Stimulated activated naive B cell treated with anti-CD40 and anti-IgM and Interleukin-4, amounts not matched to agents 10 μg/mL and 1 μg/mL and 100 μg/mL, for 72 hours (primary cell): ENCODE results near the gene PPP2R2C.

ENCODE experiments used
- ATAC-seq, 2 donors: fragments of 150-1000 bp; cut with Tn5 transposase; replicated peaks; 2 replicates each; pipeline ENCODE4 v1.10.0; 2021; ENCODE audit warnings: moderate library complexity in 1 of 2
- DNase-seq: peaks from one replicate; pipeline ENCODE4 v3.0.0; 2021
- H3K27ac Mint-ChIP-seq: one replicate; pipeline ENCODE4 v1.8.0; 2022; ENCODE audit warnings: mild to moderate bottlenecking, mixed read lengths
- H3K27me3 Mint-ChIP-seq, 2 donors: one replicate each; pipeline ENCODE4 v1.8.0; 2022; ENCODE audit warnings: mixed read lengths in 2 of 2
- H3K36me3 Mint-ChIP-seq, 2 donors: one replicate each; pipeline ENCODE4 v1.8.0; 2022; ENCODE audit warnings: mixed read lengths in 2 of 2, mild to moderate bottlenecking in 1 of 2
- H3K4me1 Mint-ChIP-seq, 2 donors: one replicate each; pipeline ENCODE4 v1.8.0; 2022; ENCODE audit warnings: mixed read lengths in 2 of 2, mild to moderate bottlenecking in 1 of 2
- H3K4me3 Mint-ChIP-seq, 2 donors: one replicate each; pipeline ENCODE4 v1.8.0; 2022; ENCODE audit warnings: mild to moderate bottlenecking in 2 of 2, mixed read lengths in 2 of 2, moderate library complexity in 1 of 2
- H3K9me3 Mint-ChIP-seq, 2 donors: one replicate each; pipeline ENCODE4 v1.8.0; 2022; ENCODE audit warnings: mixed read lengths in 2 of 2, mild to moderate bottlenecking in 1 of 2

The PPP2R2C gene

DNA sequence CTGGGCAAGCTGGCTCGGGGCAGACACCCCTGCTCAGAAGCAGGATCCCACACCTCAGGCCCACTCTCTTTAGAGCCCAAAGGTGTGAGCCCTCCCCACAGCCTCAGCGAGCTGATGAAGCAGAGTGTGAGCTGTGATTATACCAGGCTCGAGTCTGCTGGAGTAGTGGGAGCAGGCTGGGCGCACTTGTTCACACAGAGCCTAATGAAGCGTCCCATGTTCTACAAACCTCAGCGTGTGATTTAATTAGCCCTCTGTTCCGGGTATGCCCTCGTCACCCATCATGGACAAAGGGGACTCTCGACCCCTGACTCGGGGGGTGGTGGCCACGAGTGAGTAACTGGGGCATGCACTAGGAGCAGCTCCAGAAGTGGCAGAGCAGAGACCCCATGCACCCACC is 62.3 kb downstream of the PPP2R2C start:
- peaks cover 19 to 36% of the 10 kb centered on the region in 2 donors for H3K27me3 Mint-ChIP-seq
- no peak for ATAC-seq
- no peaks in the 10 kb centered on the region for H3K4me1 Mint-ChIP-seq
- H3K36me3 Mint-ChIP-seq, result no peaks in the 10 kb centered on the region
- no peak overlapping the region for H3K4me3 Mint-ChIP-seq
- H3K9me3 Mint-ChIP-seq, result peaks cover 3 to 4% of the 10 kb centered on the region in 2 donors
- DNase-seq, result no peak
- H3K27ac Mint-ChIP-seq, result peak overlapping the region; percentile 27

DNA sequence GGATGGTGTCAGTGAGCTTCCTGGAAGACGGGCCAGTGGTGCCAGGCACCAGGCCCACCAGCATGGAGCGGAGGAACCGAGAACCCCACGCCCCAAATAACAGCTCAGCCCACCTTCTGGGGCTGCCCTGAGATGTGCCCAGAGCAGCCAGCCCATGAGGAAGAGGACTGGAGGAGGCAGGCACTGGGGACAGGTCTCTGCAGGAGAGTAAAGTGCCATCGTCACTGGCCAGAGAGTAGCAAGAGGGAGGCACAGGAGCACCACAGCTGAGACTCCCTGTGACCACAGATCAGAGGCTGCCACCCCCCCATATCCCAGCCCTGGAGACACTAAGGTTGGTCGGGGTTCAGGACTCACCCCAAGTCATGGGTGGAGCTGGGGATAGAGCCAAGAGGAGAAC is 63.0 kb downstream of the PPP2R2C start:
- DNase-seq (no peak), ATAC-seq (no peak)
- H3K36me3 Mint-ChIP-seq, result no peaks in the 10 kb centered on the region
- H3K4me1 Mint-ChIP-seq, result no peaks in the 10 kb centered on the region
- H3K27me3 Mint-ChIP-seq, result peaks cover 26 to 37% of the 10 kb centered on the region in 2 donors
- no peak overlapping the region for H3K27ac Mint-ChIP-seq
- no peak overlapping the region for H3K4me3 Mint-ChIP-seq
- H3K9me3 Mint-ChIP-seq, result peaks cover 3 to 4% of the 10 kb centered on the region in 2 donors

GRCh38 chr4:6408263-6408662 is 64.2 kb downstream of the PPP2R2C start:
- peaks cover 0 to 2% of the 10 kb centered on the region in 2 donors for H3K36me3 Mint-ChIP-seq
- ATAC-seq, result no peak
- H3K4me3 Mint-ChIP-seq, result no peak overlapping the region
- no peak overlapping the region for H3K27ac Mint-ChIP-seq
- H3K27me3 Mint-ChIP-seq, result peaks cover 36 to 38% of the 10 kb centered on the region in 2 donors
- H3K4me1 Mint-ChIP-seq, result no peaks in the 10 kb centered on the region
- no peak for DNase-seq
- peaks cover 3 to 4% of the 10 kb centered on the region in 2 donors for H3K9me3 Mint-ChIP-seq

DNA sequence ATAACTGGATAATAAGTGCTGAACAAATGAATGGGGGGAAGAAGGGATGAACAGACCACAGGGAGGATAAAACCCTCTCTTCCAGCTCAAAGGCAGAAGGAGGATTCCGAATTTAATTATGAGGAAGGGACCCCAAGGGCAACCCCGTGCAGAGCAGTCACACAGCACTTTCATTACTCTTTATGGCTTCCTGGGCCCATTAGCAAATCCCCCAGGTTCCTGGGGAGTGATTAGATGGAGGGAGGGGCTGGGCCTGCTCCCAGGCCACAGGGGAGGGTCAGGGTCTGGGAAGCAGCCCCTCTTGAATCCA is 67.1 kb downstream of the PPP2R2C start:
- DNase-seq (no peak), ATAC-seq (no peak)
- Mint-ChIP-seq H3K4me3 (no peak overlapping the region), H3K27me3 (peaks cover 48 to 61% of the 10 kb centered on the region in 2 donors), H3K9me3 (peaks cover 0 to 1% of the 10 kb centered on the region in 2 donors), H3K27ac (no peak overlapping the region), H3K4me1 (no peaks in the 10 kb centered on the region), H3K36me3 (peaks cover 0 to 2% of the 10 kb centered on the region in 2 donors)

- peaks cover 51 to 61% of the 10 kb centered on the region in 2 donors for H3K27me3 Mint-ChIP-seq
- DNase-seq (no peak), ATAC-seq (no peak)
- peaks cover 0 to 1% of the 10 kb centered on the region in 2 donors for H3K9me3 Mint-ChIP-seq
- H3K27ac Mint-ChIP-seq, result no peak overlapping the region
- no peak overlapping the region for H3K4me3 Mint-ChIP-seq
- no peaks in the 10 kb centered on the region for H3K4me1 Mint-ChIP-seq
- peaks cover 0 to 2% of the 10 kb centered on the region in 2 donors for H3K36me3 Mint-ChIP-seq
Measured at GRCh38 chr4:6404611-6405396, 67.6 kb downstream of the PPP2R2C start.

DNA sequence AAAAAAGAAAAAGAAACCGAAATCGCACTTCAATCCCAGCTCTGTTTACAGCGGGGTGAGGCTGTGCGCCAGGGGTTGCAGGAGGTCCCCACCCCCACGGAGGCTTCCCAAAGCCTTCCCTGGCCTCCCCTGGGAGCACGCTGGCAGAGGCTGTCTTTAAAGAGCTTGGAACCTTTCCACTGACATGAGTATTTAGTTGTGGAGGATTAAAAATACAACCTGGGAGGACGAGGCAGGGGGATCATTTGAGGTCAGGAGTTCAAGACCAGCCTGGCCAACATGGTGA is 69.1 kb downstream of the PPP2R2C start:
- Mint-ChIP-seq H3K4me1 (peaks cover 0 to 2% of the 10 kb centered on the region in 2 donors), H3K27me3 (peaks cover 56 to 69% of the 10 kb centered on the region in 2 donors), H3K4me3 (no peak overlapping the region), H3K27ac (no peak overlapping the region), H3K36me3 (peaks cover 0 to 2% of the 10 kb centered on the region in 2 donors), H3K9me3 (peaks cover 0 to 1% of the 10 kb centered on the region in 2 donors)
- ATAC-seq (no peak), DNase-seq (no peak)

GRCh38 chr4:6402566-6403399 is 69.6 kb downstream of the PPP2R2C start:
- Mint-ChIP-seq H3K27me3 (peaks cover 56 to 71% of the 10 kb centered on the region in 2 donors), H3K27ac (peak overlapping the region; percentile 44), H3K4me1 (peaks cover 0 to 2% of the 10 kb centered on the region in 2 donors), H3K9me3 (peaks cover 0 to 1% of the 10 kb centered on the region in 2 donors), H3K36me3 (peaks cover 0 to 2% of the 10 kb centered on the region in 2 donors), H3K4me3 (no peak overlapping the region)
- peak in 1 of 2 donors; percentile 27 for ATAC-seq
- no peak for DNase-seq

DNA sequence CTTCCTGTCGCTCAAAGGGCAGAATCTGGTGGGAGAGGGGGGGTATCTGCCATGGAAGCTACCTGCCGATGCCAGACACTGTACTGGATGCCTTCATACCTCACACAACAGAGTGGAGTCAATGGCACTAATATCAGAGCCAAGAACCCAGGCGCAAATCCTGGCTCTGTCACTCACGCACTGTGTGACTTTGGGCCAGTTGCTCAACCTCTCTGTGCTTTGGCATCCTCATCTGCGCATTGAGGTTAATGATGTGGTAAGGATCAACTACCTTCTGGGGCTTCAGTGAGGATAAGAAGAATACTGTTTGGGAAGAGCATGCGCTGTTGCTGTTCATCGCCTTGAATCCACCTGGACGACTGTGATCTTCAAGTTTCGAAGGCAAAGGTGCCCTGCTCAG is 70.6 kb downstream of the PPP2R2C start:
- Mint-ChIP-seq H3K9me3 (peaks cover 0 to 1% of the 10 kb centered on the region in 2 donors), H3K27me3 (peaks cover 61 to 68% of the 10 kb centered on the region in 2 donors), H3K4me3 (no peak overlapping the region), H3K27ac (no peak overlapping the region), H3K4me1 (peaks cover 0 to 2% of the 10 kb centered on the region in 2 donors), H3K36me3 (peaks cover 0 to 2% of the 10 kb centered on the region in 2 donors)
- no peak for ATAC-seq
- DNase-seq, result no peak

GRCh38 chr4:6396696-6397236 is 75.6 kb downstream of the PPP2R2C start:
- no peak for DNase-seq
- peaks cover 0 to 2% of the 10 kb centered on the region in 2 donors for H3K4me1 Mint-ChIP-seq
- H3K27me3 Mint-ChIP-seq, result peaks cover 29 to 31% of the 10 kb centered on the region in 2 donors
- no peak for ATAC-seq
- H3K27ac Mint-ChIP-seq, result no peak overlapping the region
- no peaks in the 10 kb centered on the region for H3K9me3 Mint-ChIP-seq
- H3K4me3 Mint-ChIP-seq, result no peak overlapping the region
- no peaks in the 10 kb centered on the region for H3K36me3 Mint-ChIP-seq

- H3K27me3 Mint-ChIP-seq, result peaks cover 21 to 30% of the 10 kb centered on the region in 2 donors
- ATAC-seq (no peak), DNase-seq (no peak)
- H3K36me3 Mint-ChIP-seq, result no peaks in the 10 kb centered on the region
- H3K9me3 Mint-ChIP-seq, result no peaks in the 10 kb centered on the region
- no peak overlapping the region for H3K27ac Mint-ChIP-seq
- H3K4me1 Mint-ChIP-seq, result peaks cover 0 to 2% of the 10 kb centered on the region in 2 donors
- no peak overlapping the region for H3K4me3 Mint-ChIP-seq
Measured at GRCh38 chr4:6395466-6396228, 76.8 kb downstream of the PPP2R2C start.

GRCh38 chr4:6394671-6395081 is 77.7 kb downstream of the PPP2R2C start:
- no peak overlapping the region for H3K4me3 Mint-ChIP-seq
- DNase-seq, result no peak
- H3K4me1 Mint-ChIP-seq, result peaks cover 0 to 2% of the 10 kb centered on the region in 2 donors
- ATAC-seq, result no peak
- H3K9me3 Mint-ChIP-seq, result no peaks in the 10 kb centered on the region
- H3K27me3 Mint-ChIP-seq, result peaks cover 16 to 31% of the 10 kb centered on the region in 2 donors
- H3K27ac Mint-ChIP-seq, result no peak overlapping the region
- H3K36me3 Mint-ChIP-seq, result no peaks in the 10 kb centered on the region

DNA sequence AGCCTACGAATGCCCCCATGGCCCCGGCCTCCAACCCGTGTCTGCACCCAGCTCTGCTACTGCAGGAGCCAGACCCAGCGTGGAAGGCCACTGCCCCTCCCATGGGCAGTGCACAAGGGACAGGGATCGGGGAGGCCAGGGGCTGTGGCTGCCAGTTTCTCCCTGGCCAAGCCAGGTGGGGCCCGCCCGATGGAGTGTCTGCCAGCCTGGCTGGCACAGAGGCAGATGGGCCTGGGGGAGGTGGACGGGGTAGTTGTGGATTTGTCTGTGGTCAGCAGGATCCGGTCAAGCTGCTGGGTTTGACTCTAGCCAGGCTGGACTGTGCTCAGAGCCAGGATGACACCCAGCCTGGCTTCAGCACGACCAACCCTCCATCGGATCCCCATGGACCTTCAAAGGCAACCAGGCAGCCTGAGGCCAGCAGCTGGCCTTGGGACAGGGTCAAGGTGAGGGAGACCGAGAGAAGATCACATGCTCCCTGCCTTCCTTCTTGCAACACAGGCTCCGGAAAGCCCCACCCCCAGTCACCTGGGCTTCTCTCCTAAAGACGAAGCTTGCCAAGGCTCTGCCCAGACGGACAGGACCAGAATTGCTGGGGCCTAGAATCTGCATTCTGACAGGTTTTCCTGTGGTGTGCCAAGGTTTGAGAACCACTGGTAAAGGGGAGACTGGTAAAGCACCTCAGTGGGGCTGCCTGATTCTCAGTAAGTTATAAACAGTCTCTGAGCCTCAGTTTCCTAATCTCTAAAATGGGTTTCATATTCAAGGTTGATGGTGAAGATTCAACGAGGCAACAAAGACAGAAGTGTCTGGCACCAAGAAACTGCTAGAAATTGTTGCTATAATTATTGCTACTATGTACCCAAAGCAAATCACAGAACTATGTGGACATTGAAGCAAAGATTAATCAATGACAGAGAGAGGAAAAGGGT is 78.6 kb downstream of the PPP2R2C start:
- no peak overlapping the region for H3K27ac Mint-ChIP-seq
- no peaks in the 10 kb centered on the region for H3K4me1 Mint-ChIP-seq
- ATAC-seq, result no peak
- no peak overlapping the region for H3K4me3 Mint-ChIP-seq
- no peaks in the 10 kb centered on the region for H3K36me3 Mint-ChIP-seq
- H3K9me3 Mint-ChIP-seq, result no peaks in the 10 kb centered on the region
- DNase-seq, result no peak
- peaks cover 19 to 35% of the 10 kb centered on the region in 2 donors for H3K27me3 Mint-ChIP-seq

DNA sequence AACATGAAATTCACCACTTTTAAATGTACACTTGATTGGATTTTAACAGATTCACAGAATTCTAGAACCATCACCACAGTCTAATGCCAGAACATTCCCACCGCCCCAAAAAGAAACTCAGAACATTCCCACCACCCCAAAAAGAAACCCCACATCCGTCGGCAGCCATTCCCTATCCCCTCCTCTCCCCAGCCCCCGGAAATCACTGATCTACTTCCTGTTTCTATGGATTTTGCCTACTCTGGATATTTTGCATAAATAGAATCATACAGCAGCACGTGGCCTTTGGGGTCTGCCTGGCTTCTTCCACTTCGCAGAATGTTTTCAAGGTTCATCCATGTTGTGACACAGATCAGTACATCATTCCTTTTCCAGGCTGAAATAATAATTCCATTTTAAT is 79.3 kb downstream of the PPP2R2C start:
- DNase-seq, result no peak
- ATAC-seq, result no peak
- Mint-ChIP-seq H3K27ac (no peak overlapping the region), H3K27me3 (peaks cover 17 to 41% of the 10 kb centered on the region in 2 donors), H3K4me1 (no peaks in the 10 kb centered on the region), H3K9me3 (no peaks in the 10 kb centered on the region), H3K4me3 (no peak overlapping the region), H3K36me3 (no peaks in the 10 kb centered on the region)
